ENCODE results near the gene CEP112. TPM values are rescaled to one million over a fixed set of nuclear protein-coding genes. Genes with fewer than 3 reads are reported as not detected.

Gene CEP112
- total and polyA plus RNA-seq, 3 donors from 2014 or later = 50.2 to 107 (median 78.8) TPM

DNA sequence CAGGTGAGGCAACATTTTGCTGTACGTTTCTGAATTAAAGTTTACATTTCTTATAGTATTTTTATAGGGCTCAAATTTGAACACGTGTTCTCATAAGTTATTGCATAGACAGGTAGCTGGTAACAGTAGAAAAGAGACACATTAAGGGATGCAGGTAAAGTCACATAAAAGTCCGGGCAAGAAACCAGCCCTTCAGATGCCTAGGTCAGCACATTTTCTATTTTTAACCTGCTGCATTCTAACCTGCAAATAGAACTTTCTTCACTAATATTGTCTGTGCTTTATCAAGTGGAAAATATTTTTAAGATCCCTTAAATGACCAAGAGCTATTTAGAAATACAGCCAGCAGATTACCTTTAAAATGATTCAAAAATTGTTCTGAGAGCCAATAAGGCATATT lies 323.1 kb downstream of the CEP112 start:
- Histone ChIP-seq H3K36me3 (ENCODE audit: low read depth, missing control alignments) (no peaks in the 10 kb centered on the region), H3K9me3 (no peaks in the 10 kb centered on the region), H3K27me3 (no peaks in the 10 kb centered on the region), H3K4me1 (no peaks in the 10 kb centered on the region), H3K27ac (no peak overlapping the region), H3K4me3 (no peak overlapping the region)
- 75 to 89% methylated on average over 3 of the region's 3 CpGs for WGBS, 2 donors
- TF ChIP-seq POLR2A (IDR thresholded peaks at IDR 0.05) = no peak
- TF ChIP-seq, protein P1, sequence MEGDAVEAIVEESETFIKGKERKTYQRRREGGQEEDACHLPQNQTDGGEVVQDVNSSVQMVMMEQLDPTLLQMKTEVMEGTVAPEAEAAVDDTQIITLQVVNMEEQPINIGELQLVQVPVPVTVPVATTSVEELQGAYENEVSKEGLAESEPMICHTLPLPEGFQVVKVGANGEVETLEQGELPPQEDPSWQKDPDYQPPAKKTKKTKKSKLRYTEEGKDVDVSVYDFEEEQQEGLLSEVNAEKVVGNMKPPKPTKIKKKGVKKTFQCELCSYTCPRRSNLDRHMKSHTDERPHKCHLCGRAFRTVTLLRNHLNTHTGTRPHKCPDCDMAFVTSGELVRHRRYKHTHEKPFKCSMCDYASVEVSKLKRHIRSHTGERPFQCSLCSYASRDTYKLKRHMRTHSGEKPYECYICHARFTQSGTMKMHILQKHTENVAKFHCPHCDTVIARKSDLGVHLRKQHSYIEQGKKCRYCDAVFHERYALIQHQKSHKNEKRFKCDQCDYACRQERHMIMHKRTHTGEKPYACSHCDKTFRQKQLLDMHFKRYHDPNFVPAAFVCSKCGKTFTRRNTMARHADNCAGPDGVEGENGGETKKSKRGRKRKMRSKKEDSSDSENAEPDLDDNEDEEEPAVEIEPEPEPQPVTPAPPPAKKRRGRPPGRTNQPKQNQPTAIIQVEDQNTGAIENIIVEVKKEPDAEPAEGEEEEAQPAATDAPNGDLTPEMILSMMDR (IDR thresholded peaks at IDR 0.05) = no peak
- no peak for DNase-seq
- intact Hi-C loops (cut with DNase I; ENCODE audit: low total_unique reads) = no loop called here

DNA sequence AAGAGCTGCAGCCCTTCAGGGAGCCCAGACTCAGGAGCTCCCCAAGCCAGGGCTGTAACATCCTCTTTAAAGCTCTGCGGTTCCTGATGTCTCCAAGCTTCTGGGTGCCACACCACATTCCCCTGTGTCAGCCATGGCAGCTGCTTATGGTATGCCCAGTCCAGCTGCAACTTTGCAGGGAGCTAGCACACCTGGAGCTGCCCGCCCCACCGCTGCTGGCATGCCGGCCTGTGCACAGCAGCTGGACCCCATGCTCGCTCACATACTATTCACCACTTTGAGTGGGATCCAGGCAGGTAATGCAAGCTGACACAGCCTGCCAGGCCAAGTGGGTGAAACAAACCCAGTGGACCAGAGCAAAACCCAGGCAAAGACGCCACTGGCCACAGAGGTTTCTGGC lies 324.9 kb downstream of the CEP112 start:
- Histone ChIP-seq H3K36me3 (ENCODE audit: low read depth, missing control alignments) (no peaks in the 10 kb centered on the region), H3K27ac (no peak overlapping the region), H3K4me1 (no peaks in the 10 kb centered on the region), H3K27me3 (no peaks in the 10 kb centered on the region), H3K4me3 (no peak overlapping the region), H3K9me3 (no peaks in the 10 kb centered on the region)
- intact Hi-C loops (cut with DNase I; ENCODE audit: low total_unique reads) = no loop called here
- TF ChIP-seq POLR2A (IDR thresholded peaks at IDR 0.05) = no peak
- TF ChIP-seq, protein P1 (IDR thresholded peaks at IDR 0.05) = no peak
- 96 to 100% methylated on average over 1 to 6 of the region's 6 CpGs for WGBS, 2 donors
- no peak for DNase-seq

DNA sequence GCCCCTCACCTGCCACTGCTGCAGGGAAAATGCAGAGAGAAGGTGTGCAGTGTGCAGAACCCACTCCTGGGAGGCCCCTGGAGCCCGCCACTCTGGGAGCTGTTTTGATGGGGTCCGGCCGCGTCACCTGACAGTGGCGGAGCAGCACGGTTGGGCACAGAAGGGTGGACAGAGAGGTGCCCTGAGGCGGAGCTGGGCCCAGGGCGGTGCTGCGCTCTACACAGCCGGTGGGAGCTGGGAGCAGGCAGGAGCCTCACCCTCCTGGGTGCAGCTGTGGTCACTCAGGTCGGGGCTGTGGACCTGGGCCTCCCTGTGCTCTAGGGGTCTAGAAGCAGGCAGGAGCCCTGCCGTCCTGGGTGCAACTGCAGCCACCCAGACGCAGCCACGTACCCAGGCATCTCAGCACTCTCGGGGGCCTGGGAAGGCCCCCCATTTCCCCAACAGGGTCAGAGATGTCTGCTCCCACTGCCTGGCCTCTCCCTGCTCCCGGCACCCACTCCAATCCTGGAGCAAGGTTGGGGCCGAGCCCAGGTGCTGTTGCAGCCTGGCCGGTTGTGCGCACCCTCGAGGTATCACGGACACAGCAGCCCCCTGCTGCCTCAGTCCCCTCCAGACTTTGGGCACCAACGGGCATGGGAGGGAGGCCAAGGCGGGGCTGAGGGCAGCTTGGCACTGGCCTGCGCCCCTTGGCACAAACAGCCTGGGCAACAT lies 326.1 kb downstream of the CEP112 start:
- intact Hi-C loops (cut with DNase I; ENCODE audit: low total_unique reads) = no loop called here
- H3K27me3 ChIP-seq = no peaks in the 10 kb centered on the region
- no peaks in the 10 kb centered on the region for H3K4me1 ChIP-seq
- H3K4me3 ChIP-seq = no peak overlapping the region
- 98% methylated on average over 7 to 23 of the region's 24 CpGs for WGBS, 2 donors
- TF ChIP-seq POLR2A (IDR thresholded peaks at IDR 0.05) = no peak
- TF ChIP-seq, protein P1 (IDR thresholded peaks at IDR 0.05) = no peak
- no peak overlapping the region for H3K27ac ChIP-seq
- no peaks in the 10 kb centered on the region for H3K9me3 ChIP-seq
- no peak for DNase-seq
- H3K36me3 ChIP-seq (ENCODE audit: low read depth, missing control alignments) = no peaks in the 10 kb centered on the region

DNA sequence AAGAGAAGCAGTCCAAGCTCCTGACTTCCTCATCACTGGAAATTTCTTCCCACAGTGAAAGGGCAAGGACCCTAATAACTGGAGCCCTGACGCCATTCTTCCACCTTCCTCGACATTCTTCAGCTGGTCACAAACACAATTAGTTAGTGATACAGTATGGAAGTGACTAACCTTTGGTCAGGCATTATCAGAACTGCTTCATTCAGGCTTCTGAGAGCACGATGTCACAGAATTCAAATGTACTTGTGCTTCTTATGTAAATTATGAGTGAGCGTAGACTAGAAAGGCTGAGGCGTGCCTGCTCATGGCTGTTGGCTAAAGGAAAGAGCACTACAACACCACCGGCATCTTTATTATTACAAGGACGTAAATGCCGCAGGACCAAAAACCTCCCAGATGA lies 327.5 kb downstream of the CEP112 start:
- DNase-seq = no peak
- H3K4me3 ChIP-seq = no peak overlapping the region
- no peaks in the 10 kb centered on the region for H3K9me3 ChIP-seq
- no peak overlapping the region for H3K27ac ChIP-seq
- TF ChIP-seq, protein P1 (IDR thresholded peaks at IDR 0.05) = no peak
- no peak for TF ChIP-seq POLR2A (IDR thresholded peaks at IDR 0.05)
- intact Hi-C loops (cut with DNase I; ENCODE audit: low total_unique reads) = no loop called here
- 89 to 93% methylated on average over 8 of the region's 8 CpGs for WGBS, 2 donors
- no peaks in the 10 kb centered on the region for H3K36me3 ChIP-seq (ENCODE audit: low read depth, missing control alignments)
- no peaks in the 10 kb centered on the region for H3K4me1 ChIP-seq
- no peaks in the 10 kb centered on the region for H3K27me3 ChIP-seq

DNA sequence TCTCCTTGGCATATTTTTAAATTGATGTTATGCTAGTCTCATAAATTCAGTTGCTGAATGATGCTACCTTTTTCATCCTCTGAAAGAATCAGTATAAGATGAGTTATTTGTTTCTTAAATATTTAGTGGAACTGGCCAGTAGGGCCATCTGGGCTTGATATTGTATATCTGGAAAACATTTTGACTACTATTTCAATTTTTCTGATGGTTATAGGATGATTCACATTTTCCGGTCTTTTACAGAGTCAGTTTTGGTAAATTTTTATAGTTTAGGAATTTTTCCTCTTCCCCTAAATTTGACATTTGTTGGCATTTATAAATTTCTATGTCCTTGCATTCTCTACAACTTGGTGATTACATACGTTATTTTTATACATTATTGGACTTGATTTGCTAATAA lies 334.2 kb downstream of the CEP112 start:
- no peaks in the 10 kb centered on the region for H3K36me3 ChIP-seq (ENCODE audit: low read depth, missing control alignments)

More for the DNA sequence above, 334.2 kb downstream of the CEP112 start:
- Histone ChIP-seq H3K9me3 (no peaks in the 10 kb centered on the region), H3K27ac (no peak overlapping the region), H3K27me3 (no peaks in the 10 kb centered on the region), H3K4me3 (no peak overlapping the region), H3K4me1 (no peaks in the 10 kb centered on the region)
- DNase-seq = no peak
- 92 to 95% methylated on average over 2 of the region's 2 CpGs for WGBS, 2 donors
- TF ChIP-seq, protein P1 (IDR thresholded peaks at IDR 0.05) = no peak
- TF ChIP-seq POLR2A (IDR thresholded peaks at IDR 0.05) = no peak
- intact Hi-C loops (cut with DNase I; ENCODE audit: low total_unique reads) = no loop called here

Measured in testis (tissue), 3 donors.